Measurements from ENCODE around the gene CIITA. TPM values are rescaled to one million over a fixed set of nuclear protein-coding genes. Genes with fewer than 3 reads are reported as not detected.

CIITA gene
- total RNA-seq, 1 experiment from 2014 or later = 0.26 TPM

GRCh38 chr16:10834766-10835165 is 42.2 kb upstream of the CIITA start:
- Mint-ChIP-seq H3K9me3 (peaks cover 6% of the 10 kb centered on the region), H3K27ac (no peak overlapping the region), H3K4me1 (peaks cover 7% of the 10 kb centered on the region), H3K4me3 (no peak overlapping the region), H3K27me3 (ENCODE audit: low read depth) (no peaks in the 10 kb centered on the region), H3K36me3 (no peaks in the 10 kb centered on the region)
- CTCF ChIA-PET = no interaction called here
- POLR2A ChIA-PET = no interaction called here
- DNase-seq (ENCODE audit: low spot score) (no peak), ATAC-seq (no peak)
- TF ChIP-seq ZNF396 (CRISPR knock-in tag; IDR thresholded peaks at IDR 0.05; ENCODE audit: borderline replicate concordance) = no peak
- TF ChIP-seq, protein P1, sequence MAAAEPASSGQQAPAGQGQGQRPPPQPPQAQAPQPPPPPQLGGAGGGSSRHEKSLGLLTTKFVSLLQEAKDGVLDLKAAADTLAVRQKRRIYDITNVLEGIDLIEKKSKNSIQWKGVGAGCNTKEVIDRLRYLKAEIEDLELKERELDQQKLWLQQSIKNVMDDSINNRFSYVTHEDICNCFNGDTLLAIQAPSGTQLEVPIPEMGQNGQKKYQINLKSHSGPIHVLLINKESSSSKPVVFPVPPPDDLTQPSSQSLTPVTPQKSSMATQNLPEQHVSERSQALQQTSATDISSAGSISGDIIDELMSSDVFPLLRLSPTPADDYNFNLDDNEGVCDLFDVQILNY (CRISPR knock-in tag; IDR thresholded peaks at IDR 0.05) = no peak
- TF ChIP-seq JUN (CRISPR knock-in tag; IDR thresholded peaks at IDR 0.05) = no peak
- TF ChIP-seq ELF4 (CRISPR knock-in tag; IDR thresholded peaks at IDR 0.05; ENCODE audit: low read depth) = no peak
- TF ChIP-seq ZNF416 (CRISPR knock-in tag; IDR thresholded peaks at IDR 0.05) = no peak
- TF ChIP-seq MXD4 (CRISPR knock-in tag; IDR thresholded peaks at IDR 0.05; ENCODE audit: borderline replicate concordance) = no peak
- no peak for TF ChIP-seq ESRRA (CRISPR knock-in tag; IDR thresholded peaks at IDR 0.05; ENCODE audit: borderline replicate concordance)
- TF ChIP-seq EMX1 (CRISPR knock-in tag; IDR thresholded peaks at IDR 0.05) = no peak
- TF ChIP-seq, protein P2, sequence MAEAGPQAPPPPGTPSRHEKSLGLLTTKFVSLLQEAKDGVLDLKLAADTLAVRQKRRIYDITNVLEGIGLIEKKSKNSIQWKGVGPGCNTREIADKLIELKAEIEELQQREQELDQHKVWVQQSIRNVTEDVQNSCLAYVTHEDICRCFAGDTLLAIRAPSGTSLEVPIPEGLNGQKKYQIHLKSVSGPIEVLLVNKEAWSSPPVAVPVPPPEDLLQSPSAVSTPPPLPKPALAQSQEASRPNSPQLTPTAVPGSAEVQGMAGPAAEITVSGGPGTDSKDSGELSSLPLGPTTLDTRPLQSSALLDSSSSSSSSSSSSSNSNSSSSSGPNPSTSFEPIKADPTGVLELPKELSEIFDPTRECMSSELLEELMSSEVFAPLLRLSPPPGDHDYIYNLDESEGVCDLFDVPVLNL (CRISPR knock-in tag; IDR thresholded peaks at IDR 0.05; ENCODE audit: borderline replicate concordance, low read depth) = no peak
- TF ChIP-seq NFYB (CRISPR knock-in tag; conservative IDR thresholded peaks at IDR 0.05; ENCODE audit: low read depth) = no peak
- no peak for TF ChIP-seq ZSCAN18 (CRISPR knock-in tag; IDR thresholded peaks at IDR 0.05)
- TF ChIP-seq, protein P3, sequence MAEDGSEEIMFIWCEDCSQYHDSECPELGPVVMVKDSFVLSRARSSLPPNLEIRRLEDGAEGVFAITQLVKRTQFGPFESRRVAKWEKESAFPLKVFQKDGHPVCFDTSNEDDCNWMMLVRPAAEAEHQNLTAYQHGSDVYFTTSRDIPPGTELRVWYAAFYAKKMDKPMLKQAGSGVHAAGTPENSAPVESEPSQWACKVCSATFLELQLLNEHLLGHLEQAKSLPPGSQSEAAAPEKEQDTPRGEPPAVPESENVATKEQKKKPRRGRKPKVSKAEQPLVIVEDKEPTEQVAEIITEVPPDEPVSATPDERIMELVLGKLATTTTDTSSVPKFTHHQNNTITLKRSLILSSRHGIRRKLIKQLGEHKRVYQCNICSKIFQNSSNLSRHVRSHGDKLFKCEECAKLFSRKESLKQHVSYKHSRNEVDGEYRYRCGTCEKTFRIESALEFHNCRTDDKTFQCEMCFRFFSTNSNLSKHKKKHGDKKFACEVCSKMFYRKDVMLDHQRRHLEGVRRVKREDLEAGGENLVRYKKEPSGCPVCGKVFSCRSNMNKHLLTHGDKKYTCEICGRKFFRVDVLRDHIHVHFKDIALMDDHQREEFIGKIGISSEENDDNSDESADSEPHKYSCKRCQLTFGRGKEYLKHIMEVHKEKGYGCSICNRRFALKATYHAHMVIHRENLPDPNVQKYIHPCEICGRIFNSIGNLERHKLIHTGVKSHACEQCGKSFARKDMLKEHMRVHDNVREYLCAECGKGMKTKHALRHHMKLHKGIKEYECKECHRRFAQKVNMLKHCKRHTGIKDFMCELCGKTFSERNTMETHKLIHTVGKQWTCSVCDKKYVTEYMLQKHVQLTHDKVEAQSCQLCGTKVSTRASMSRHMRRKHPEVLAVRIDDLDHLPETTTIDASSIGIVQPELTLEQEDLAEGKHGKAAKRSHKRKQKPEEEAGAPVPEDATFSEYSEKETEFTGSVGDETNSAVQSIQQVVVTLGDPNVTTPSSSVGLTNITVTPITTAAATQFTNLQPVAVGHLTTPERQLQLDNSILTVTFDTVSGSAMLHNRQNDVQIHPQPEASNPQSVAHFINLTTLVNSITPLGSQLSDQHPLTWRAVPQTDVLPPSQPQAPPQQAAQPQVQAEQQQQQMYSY (CRISPR knock-in tag; IDR thresholded peaks at IDR 0.05) = no peak
- TF ChIP-seq ZNF121 (CRISPR knock-in tag; IDR thresholded peaks at IDR 0.05) = no peak
- no peak for TF ChIP-seq HMGXB4 (CRISPR knock-in tag; IDR thresholded peaks at IDR 0.05)

DNA sequence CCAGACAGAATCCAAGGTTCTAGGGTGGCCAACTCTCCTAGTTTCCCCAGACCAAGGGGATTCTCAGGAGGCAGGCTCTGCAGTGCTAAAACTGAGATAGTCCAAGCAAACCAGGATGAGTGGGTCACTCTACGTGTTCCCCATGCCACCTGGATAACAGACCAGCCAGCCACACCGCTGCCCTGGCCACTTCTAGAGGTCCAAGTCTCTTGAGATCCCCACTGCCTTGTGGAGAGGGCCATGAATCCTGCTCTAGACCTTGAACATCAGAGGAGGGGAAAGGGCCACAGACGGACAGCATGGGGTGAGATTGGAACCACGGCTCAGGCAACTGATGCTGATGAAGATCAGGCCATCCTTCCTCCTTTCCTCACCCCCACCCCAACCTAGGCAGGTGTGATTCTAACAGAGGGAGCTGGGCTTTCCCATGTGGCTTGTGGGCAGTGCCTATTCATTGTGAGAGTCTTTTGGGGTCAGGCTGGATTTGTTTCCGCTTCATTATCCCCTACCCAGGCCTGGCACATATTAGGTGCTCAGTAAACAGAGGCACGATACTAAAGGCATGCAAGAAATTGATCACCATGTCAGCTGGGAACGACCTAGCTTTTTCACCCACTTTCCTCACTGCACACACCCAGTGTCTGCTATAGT is 41.6 kb upstream of the CIITA start:
- no peak overlapping the region for H3K27ac Mint-ChIP-seq
- no peaks in the 10 kb centered on the region for H3K27me3 Mint-ChIP-seq (ENCODE audit: low read depth)
- TF ChIP-seq, protein P4, sequence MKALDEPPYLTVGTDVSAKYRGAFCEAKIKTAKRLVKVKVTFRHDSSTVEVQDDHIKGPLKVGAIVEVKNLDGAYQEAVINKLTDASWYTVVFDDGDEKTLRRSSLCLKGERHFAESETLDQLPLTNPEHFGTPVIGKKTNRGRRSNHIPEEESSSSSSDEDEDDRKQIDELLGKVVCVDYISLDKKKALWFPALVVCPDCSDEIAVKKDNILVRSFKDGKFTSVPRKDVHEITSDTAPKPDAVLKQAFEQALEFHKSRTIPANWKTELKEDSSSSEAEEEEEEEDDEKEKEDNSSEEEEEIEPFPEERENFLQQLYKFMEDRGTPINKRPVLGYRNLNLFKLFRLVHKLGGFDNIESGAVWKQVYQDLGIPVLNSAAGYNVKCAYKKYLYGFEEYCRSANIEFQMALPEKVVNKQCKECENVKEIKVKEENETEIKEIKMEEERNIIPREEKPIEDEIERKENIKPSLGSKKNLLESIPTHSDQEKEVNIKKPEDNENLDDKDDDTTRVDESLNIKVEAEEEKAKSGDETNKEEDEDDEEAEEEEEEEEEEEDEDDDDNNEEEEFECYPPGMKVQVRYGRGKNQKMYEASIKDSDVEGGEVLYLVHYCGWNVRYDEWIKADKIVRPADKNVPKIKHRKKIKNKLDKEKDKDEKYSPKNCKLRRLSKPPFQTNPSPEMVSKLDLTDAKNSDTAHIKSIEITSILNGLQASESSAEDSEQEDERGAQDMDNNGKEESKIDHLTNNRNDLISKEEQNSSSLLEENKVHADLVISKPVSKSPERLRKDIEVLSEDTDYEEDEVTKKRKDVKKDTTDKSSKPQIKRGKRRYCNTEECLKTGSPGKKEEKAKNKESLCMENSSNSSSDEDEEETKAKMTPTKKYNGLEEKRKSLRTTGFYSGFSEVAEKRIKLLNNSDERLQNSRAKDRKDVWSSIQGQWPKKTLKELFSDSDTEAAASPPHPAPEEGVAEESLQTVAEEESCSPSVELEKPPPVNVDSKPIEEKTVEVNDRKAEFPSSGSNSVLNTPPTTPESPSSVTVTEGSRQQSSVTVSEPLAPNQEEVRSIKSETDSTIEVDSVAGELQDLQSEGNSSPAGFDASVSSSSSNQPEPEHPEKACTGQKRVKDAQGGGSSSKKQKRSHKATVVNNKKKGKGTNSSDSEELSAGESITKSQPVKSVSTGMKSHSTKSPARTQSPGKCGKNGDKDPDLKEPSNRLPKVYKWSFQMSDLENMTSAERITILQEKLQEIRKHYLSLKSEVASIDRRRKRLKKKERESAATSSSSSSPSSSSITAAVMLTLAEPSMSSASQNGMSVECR (CRISPR knock-in tag; IDR thresholded peaks at IDR 0.05; ENCODE audit: borderline replicate concordance) = no peak
- TF ChIP-seq JAZF1 (CRISPR knock-in tag; IDR thresholded peaks at IDR 0.05) = no peak
- TF ChIP-seq, protein P5, sequence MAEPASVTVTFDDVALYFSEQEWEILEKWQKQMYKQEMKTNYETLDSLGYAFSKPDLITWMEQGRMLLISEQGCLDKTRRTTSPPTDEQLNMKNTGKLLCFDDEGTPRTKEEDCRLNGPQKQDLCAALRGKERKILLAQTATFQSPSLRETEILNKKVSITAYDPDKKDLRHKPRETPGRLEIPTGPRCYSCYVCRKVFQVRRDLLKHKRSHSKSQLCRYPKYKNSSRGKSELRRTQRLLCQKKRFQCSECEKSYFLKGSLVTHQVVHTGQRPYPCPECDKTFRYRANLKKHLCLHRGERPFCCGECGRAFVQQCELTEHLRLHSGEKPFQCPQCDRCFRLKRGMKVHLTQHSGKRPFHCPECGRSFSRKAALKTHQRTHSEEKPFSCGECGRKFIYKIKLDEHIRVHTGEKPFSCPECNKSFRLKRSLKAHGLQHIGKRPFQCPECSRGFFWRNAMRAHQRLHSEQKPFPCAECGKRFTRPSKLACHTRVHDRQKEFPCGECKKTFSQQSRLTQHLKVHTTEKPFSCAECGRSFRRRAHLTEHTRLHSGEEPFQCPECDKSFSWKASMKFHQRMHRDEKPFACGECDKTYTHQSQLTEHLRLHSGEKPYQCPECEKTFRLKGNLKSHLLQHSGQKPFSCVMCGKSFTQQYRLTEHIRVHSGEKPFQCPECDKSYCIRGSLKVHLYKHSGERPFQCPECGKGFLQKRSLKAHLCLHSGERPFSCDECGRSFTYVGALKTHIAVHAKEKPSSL (CRISPR knock-in tag; conservative IDR thresholded peaks at IDR 0.05) = no peak

More for the DNA sequence above, 41.6 kb upstream of the CIITA start:
- DNase-seq (ENCODE audit: low spot score) (no peak), ATAC-seq (no peak)
- POLR2A ChIA-PET = no interaction called here
- Mint-ChIP-seq H3K4me1 (peaks cover 9% of the 10 kb centered on the region), H3K4me3 (no peak overlapping the region), H3K9me3 (peaks cover 6% of the 10 kb centered on the region), H3K36me3 (no peaks in the 10 kb centered on the region)
- CTCF ChIA-PET = no interaction called here
